ENCODE data around the gene FMNL2.

DNA sequence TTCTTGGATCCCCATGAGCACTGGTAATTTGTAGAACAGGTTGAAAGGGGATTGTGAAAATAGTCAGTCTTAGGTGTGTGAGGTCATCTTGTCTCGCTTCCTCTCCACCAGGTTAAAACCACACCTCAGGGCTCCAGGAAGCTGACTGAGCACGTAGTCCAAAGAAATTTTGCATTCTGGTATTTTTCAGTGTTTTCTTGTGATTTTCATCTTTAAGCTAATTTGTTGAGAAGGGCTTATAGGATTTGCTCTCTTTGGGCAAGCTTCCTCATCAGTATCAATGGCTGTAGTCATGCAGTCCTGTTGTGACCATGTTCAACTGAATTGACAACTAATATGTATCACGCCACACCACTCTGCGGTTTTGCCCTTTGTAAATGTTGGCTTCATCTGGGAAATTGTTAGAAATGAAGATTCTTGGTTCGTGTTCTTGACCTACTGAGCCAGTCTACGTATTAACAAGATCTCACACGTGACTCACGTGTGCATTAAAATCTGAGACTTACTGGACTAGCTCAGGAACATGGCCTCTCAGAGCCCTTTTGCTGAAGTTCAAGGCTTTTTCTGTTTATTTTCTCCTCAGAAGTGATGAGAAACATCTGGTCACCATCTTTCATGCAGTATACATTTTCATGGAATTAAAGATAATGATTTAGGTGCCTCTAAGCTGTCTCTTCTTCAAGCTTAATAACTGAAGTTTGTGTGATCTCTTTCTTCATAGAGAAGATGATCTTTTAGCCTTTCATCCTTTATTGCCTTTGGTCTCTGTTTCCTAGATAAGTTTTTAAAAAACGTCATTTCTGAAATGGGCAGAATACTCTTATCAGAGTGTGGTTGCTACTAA, 32.8 kb downstream of the FMNL2 start:
- TF ChIP-seq TOX (CRISPR knock-in tag; IDR thresholded peaks at IDR 0.05; ENCODE audit: borderline replicate concordance) (no peak), ZC3H10 (CRISPR knock-in tag; IDR thresholded peaks at IDR 0.05) (no peak), ZNF70 (CRISPR knock-in tag; IDR thresholded peaks at IDR 0.05) (no peak), ZFP30 (CRISPR knock-in tag; IDR thresholded peaks at IDR 0.05) (no peak), ESRRG (CRISPR knock-in tag; IDR thresholded peaks at IDR 0.05) (no peak), GLIS3 (CRISPR knock-in tag; IDR thresholded peaks at IDR 0.05) (no peak)
- TF ChIP-seq, protein P1, sequence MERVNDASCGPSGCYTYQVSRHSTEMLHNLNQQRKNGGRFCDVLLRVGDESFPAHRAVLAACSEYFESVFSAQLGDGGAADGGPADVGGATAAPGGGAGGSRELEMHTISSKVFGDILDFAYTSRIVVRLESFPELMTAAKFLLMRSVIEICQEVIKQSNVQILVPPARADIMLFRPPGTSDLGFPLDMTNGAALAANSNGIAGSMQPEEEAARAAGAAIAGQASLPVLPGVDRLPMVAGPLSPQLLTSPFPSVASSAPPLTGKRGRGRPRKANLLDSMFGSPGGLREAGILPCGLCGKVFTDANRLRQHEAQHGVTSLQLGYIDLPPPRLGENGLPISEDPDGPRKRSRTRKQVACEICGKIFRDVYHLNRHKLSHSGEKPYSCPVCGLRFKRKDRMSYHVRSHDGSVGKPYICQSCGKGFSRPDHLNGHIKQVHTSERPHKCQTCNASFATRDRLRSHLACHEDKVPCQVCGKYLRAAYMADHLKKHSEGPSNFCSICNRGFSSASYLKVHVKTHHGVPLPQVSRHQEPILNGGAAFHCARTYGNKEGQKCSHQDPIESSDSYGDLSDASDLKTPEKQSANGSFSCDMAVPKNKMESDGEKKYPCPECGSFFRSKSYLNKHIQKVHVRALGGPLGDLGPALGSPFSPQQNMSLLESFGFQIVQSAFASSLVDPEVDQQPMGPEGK (CRISPR knock-in tag; IDR thresholded peaks at IDR 0.05; ENCODE audit: borderline replicate concordance), result no peak
- TF ChIP-seq, protein P2, sequence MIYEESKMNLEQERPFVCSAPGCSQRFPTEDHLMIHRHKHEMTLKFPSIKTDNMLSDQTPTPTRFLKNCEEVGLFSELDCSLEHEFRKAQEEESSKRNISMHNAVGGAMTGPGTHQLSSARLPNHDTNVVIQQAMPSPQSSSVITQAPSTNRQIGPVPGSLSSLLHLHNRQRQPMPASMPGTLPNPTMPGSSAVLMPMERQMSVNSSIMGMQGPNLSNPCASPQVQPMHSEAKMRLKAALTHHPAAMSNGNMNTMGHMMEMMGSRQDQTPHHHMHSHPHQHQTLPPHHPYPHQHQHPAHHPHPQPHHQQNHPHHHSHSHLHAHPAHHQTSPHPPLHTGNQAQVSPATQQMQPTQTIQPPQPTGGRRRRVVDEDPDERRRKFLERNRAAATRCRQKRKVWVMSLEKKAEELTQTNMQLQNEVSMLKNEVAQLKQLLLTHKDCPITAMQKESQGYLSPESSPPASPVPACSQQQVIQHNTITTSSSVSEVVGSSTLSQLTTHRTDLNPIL (CRISPR knock-in tag; IDR thresholded peaks at IDR 0.05; ENCODE audit: low read depth), result no peak
- TF ChIP-seq, protein P3, sequence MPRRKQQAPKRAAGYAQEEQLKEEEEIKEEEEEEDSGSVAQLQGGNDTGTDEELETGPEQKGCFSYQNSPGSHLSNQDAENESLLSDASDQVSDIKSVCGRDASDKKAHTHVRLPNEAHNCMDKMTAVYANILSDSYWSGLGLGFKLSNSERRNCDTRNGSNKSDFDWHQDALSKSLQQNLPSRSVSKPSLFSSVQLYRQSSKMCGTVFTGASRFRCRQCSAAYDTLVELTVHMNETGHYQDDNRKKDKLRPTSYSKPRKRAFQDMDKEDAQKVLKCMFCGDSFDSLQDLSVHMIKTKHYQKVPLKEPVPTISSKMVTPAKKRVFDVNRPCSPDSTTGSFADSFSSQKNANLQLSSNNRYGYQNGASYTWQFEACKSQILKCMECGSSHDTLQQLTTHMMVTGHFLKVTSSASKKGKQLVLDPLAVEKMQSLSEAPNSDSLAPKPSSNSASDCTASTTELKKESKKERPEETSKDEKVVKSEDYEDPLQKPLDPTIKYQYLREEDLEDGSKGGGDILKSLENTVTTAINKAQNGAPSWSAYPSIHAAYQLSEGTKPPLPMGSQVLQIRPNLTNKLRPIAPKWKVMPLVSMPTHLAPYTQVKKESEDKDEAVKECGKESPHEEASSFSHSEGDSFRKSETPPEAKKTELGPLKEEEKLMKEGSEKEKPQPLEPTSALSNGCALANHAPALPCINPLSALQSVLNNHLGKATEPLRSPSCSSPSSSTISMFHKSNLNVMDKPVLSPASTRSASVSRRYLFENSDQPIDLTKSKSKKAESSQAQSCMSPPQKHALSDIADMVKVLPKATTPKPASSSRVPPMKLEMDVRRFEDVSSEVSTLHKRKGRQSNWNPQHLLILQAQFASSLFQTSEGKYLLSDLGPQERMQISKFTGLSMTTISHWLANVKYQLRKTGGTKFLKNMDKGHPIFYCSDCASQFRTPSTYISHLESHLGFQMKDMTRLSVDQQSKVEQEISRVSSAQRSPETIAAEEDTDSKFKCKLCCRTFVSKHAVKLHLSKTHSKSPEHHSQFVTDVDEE (CRISPR knock-in tag; IDR thresholded peaks at IDR 0.05), result no peak
- TF ChIP-seq, protein P4, sequence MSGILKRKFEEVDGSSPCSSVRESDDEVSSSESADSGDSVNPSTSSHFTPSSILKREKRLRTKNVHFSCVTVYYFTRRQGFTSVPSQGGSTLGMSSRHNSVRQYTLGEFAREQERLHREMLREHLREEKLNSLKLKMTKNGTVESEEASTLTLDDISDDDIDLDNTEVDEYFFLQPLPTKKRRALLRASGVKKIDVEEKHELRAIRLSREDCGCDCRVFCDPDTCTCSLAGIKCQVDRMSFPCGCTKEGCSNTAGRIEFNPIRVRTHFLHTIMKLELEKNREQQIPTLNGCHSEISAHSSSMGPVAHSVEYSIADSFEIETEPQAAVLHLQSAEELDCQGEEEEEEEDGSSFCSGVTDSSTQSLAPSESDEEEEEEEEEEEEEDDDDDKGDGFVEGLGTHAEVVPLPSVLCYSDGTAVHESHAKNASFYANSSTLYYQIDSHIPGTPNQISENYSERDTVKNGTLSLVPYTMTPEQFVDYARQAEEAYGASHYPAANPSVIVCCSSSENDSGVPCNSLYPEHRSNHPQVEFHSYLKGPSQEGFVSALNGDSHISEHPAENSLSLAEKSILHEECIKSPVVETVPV (CRISPR knock-in tag; IDR thresholded peaks at IDR 0.05), result no peak
